OCI-LY7 (cell line): ENCODE results near the gene SMIM24.
"Not testable (repeated sequence)": the region's sequence is repeated elsewhere in the genome, so short reads cannot be mapped to it uniquely, and the experiment has no call there.

ENCODE experiments used
- EZH2phosphoT487 ChIP-seq: fragments of 200-600 bp; sonication (generic); IDR thresholded peaks from 2 replicates; pipeline ENCODE4 v1.6.1; 2018; ENCODE audit warnings: low read depth, borderline replicate concordance, mild to moderate bottlenecking, mixed run types, antibody characterized with exemption, low read length, moderate library complexity, mixed read lengths
- TF ChIP-seq, protein P1 (sequence below): fragments of 200-600 bp; sonication (generic); conservative IDR thresholded peaks from 2 replicates; pipeline ENCODE4 v1.5.1; 2014; ENCODE audit warnings: mild to moderate bottlenecking, antibody characterized with exemption, low read length, moderate library complexity, mixed read lengths

DNA sequence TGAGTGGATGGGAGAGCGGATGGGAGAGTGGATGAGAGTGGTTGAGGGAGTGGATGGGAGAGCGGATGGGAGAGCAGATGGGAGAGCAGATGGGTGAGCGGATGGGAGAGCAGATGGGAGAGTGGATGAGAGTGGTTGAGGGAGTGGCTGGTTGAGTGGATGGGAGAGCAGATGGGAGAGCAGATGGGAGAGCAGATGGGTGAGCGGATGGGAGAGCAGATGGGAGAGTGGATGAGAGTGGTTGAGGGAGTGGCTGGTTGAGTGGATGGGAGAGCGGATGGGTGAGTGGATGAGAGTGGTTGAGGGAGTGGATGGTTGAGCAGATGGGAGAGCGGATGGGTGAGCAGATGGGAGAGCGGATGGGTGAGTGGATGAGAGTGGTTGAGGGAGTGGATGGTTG lies 49.0 kb upstream of the SMIM24 start:
- TF ChIP-seq, protein P1, sequence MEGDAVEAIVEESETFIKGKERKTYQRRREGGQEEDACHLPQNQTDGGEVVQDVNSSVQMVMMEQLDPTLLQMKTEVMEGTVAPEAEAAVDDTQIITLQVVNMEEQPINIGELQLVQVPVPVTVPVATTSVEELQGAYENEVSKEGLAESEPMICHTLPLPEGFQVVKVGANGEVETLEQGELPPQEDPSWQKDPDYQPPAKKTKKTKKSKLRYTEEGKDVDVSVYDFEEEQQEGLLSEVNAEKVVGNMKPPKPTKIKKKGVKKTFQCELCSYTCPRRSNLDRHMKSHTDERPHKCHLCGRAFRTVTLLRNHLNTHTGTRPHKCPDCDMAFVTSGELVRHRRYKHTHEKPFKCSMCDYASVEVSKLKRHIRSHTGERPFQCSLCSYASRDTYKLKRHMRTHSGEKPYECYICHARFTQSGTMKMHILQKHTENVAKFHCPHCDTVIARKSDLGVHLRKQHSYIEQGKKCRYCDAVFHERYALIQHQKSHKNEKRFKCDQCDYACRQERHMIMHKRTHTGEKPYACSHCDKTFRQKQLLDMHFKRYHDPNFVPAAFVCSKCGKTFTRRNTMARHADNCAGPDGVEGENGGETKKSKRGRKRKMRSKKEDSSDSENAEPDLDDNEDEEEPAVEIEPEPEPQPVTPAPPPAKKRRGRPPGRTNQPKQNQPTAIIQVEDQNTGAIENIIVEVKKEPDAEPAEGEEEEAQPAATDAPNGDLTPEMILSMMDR = not testable (repeated sequence)
- not testable (repeated sequence) for TF ChIP-seq EZH2phosphoT487
